ENCODE results near the gene CFAP46. TPM values are rescaled to one million over a fixed set of nuclear protein-coding genes. Genes with fewer than 3 reads are reported as not detected.
"Not testable (repeated sequence)": the region's sequence is repeated elsewhere in the genome, so short reads cannot be mapped to it uniquely, and the experiment has no call there.

The CFAP46 gene
- total RNA-seq, 6 donors from 2014 or later, result 0.60 to 28.3 (median 8.0) TPM

DNA sequence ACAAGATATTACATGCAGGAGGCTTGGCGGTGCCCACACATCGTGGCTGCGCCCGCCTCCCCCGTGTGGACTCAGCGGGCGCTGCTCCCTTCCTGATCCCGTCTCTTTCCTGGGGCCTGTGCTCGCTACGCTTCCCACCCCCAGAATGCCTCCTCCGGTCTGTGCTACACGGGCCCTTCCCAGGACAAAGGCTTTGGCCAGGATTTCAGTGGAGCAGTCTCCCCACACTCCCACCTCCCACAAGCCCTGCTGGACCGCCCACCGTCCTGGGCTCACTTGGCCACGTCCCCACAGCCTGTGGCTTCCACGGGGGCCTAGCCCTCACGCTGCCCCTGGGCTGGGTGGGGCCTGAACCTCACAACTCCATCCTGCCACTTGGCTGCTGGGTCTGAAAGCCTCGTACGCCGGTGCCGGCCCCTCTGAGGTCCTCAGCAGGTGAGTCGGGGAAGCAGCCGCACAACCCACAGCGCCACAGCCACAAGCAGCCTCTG is 17.3 kb downstream of the CFAP46 start:
- no peak overlapping the region for H3K27ac ChIP-seq
- H3K4me1 ChIP-seq, result no peaks in the 10 kb centered on the region
- H3K36me3 ChIP-seq, result no peaks in the 10 kb centered on the region
- TF ChIP-seq EP300 (IDR thresholded peaks at IDR 0.05) (no peak), POLR2A (IDR thresholded peaks at IDR 0.05) (no peak), POLR2AphosphoS5 (IDR thresholded peaks at IDR 0.05) (no peak)
- TF ChIP-seq, protein P1, sequence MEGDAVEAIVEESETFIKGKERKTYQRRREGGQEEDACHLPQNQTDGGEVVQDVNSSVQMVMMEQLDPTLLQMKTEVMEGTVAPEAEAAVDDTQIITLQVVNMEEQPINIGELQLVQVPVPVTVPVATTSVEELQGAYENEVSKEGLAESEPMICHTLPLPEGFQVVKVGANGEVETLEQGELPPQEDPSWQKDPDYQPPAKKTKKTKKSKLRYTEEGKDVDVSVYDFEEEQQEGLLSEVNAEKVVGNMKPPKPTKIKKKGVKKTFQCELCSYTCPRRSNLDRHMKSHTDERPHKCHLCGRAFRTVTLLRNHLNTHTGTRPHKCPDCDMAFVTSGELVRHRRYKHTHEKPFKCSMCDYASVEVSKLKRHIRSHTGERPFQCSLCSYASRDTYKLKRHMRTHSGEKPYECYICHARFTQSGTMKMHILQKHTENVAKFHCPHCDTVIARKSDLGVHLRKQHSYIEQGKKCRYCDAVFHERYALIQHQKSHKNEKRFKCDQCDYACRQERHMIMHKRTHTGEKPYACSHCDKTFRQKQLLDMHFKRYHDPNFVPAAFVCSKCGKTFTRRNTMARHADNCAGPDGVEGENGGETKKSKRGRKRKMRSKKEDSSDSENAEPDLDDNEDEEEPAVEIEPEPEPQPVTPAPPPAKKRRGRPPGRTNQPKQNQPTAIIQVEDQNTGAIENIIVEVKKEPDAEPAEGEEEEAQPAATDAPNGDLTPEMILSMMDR (IDR thresholded peaks at IDR 0.05), result no peak
- H3K4me3 ChIP-seq, result no peak overlapping the region
- H3K27me3 ChIP-seq, result no peaks in the 10 kb centered on the region
- 85 to 88% methylated on average over 23 to 24 of the region's 24 CpGs for WGBS, 2 donors
- ATAC-seq (ENCODE audit: low FRiP score in 2 of 2), result no peak
- peak in 1 of 2 donors; percentile 74 for DNase-seq
- no peaks in the 10 kb centered on the region for H3K9me3 ChIP-seq

GRCh38 chr10:132924046-132924952 is 18.1 kb downstream of the CFAP46 start:
- TF ChIP-seq EP300 (IDR thresholded peaks at IDR 0.05) (no peak), POLR2AphosphoS5 (IDR thresholded peaks at IDR 0.05) (no peak), POLR2A (IDR thresholded peaks at IDR 0.05) (no peak)
- TF ChIP-seq, protein P1 (IDR thresholded peaks at IDR 0.05), result no peak
- ATAC-seq (ENCODE audit: low FRiP score in 2 of 2) (no peak), DNase-seq (peak in 1 of 2 donors; percentile 81)
- H3K36me3 ChIP-seq, result no peaks in the 10 kb centered on the region
- H3K27ac ChIP-seq, result no peak overlapping the region
- no peaks in the 10 kb centered on the region for H3K4me1 ChIP-seq
- H3K9me3 ChIP-seq, result no peaks in the 10 kb centered on the region
- 90 to 93% methylated on average over 31 to 38 of the region's 42 CpGs for WGBS, 2 donors
- no peaks in the 10 kb centered on the region for H3K27me3 ChIP-seq
- H3K4me3 ChIP-seq, result no peak overlapping the region

DNA sequence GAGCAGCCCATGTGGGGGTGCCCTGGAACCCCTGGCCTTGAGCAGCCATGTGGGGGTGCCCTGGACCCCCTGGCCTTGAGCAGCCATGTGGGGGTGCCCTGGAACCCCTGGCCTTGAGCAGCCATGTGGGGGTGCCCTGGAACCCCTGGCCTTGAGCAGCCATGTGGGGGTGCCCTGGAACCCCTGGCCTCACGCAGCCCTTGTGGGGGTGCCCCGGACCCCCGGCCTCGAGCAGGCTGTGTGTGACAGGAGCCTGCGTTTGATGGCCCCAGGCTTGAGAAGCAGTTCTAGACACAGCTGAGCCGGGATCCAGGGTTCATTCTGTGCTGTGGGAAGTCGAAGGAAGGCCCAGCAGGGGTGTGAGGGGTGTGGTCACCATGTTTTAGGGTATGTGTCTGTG is 19.0 kb downstream of the CFAP46 start:
- not testable (repeated sequence) for H3K27me3 ChIP-seq
- DNase-seq, result peak in 1 of 2 donors; percentile 52

DNA sequence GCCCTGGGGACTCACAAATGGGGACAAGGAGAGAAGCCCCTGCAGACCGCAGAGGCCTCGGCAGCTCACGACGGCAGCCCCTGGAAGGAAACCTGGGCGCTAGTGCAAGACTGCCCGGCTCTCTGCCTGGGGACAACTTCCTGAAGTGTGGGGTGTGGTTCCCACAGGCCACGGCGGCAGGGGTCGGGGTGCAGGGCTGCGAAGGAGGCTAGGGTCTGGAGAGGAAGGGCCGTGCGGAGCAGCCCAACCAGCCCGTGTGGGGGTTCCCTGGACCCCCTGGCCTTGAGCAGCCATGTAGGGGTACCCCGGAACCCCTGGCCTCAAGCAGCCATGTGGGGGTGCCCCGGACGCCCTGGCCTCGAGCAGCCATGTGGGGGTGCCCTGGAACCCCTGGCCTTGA is 19.5 kb downstream of the CFAP46 start:
- ATAC-seq (ENCODE audit: low FRiP score in 2 of 2) (no peak), DNase-seq (peak in 1 of 2 donors; percentile 68)

More for the DNA sequence above, 19.0 kb downstream of the CFAP46 start:
- H3K4me1 ChIP-seq; H3K9me3 ChIP-seq; H3K27ac ChIP-seq; H3K4me3 ChIP-seq; ATAC-seq (ENCODE audit: low FRiP score in 2 of 2); H3K36me3 ChIP-seq: not testable (repeated sequence)
- WGBS, 2 donors, result 83 to 85% methylated on average over 1 to 7 of the region's 7 CpGs

More for the DNA sequence above, 19.5 kb downstream of the CFAP46 start:
- Histone ChIP-seq H3K4me1 (no peaks in the 10 kb centered on the region), H3K27me3 (no peaks in the 10 kb centered on the region), H3K4me3 (no peak overlapping the region), H3K9me3 (no peaks in the 10 kb centered on the region), H3K27ac (no peak overlapping the region), H3K36me3 (no peaks in the 10 kb centered on the region)
- 55 to 69% methylated on average over 8 to 17 of the region's 17 CpGs for WGBS, 2 donors
- TF ChIP-seq POLR2A (IDR thresholded peaks at IDR 0.05) (no peak), POLR2AphosphoS5 (IDR thresholded peaks at IDR 0.05) (no peak), EP300 (IDR thresholded peaks at IDR 0.05) (no peak)
- TF ChIP-seq, protein P1 (IDR thresholded peaks at IDR 0.05), result no peak

All from upper lobe of left lung (tissue), 6 donors.